ENCODE data around the gene UBE2J1. TPM values are rescaled to one million over a fixed set of nuclear protein-coding genes. Genes with fewer than 3 reads are reported as not detected.

UBE2J1 gene
- total and polyA plus RNA-seq, 9 of the 15 experiments (the other 6 are each of a cell fraction or from before 2014, with no cell fraction given) = 11.6 to 32.6 (median 22.0) TPM

DNA sequence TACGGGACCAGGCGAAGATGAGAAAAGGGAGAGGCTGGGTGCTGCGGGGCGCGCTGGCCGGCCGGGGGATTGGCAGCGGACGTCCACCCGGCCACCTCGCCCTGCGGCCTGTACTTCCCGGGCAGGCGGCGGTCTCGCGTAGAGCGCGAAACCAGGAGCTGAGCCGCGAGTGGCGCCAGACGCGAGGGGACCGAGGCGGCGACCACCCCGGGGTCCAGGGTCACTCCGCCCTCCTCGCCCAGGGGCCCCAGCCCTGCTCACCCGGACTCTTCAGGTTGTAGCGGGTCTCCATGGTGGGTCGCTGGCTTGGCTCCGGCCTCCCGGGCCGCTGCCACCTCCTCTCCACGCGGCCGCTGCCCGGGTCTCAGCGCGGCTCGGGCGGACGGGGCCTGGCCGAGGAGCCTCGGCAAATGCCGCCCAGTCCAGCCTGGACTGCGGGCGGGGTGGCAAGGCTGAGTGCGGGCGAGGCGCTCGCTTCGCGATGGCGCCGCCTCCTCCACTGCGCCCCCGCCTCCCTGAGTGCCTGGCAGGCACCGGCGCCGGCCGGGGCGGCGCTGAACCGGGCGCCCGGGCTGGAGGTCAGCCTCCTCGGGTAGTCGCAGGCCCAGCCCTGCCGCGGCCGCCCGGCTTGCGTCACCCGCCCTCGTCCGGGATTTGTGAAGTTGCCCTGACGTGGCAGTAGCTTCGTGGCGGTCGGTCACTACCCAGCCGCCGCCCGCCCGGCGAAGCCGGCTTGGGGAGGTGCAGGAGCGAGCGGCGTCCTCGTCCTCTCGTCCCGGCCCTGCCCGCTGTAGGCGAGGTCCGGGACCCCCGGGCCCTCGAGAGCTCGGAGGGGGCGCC lies at the start of gene UBE2J1 (continued):
- TF ChIP-seq, protein P1, sequence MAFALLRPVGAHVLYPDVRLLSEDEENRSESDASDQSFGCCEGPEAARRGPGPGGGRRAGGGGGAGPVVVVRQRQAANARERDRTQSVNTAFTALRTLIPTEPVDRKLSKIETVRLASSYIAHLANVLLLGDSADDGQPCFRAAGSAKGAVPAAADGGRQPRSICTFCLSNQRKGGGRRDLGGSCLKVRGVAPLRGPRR (CRISPR knock-in tag; IDR thresholded peaks at IDR 0.05) = no peak
- TF ChIP-seq ZNF41 (CRISPR knock-in tag; conservative IDR thresholded peaks at IDR 0.05) = no peak
- TF ChIP-seq ZNF146 (CRISPR knock-in tag; IDR thresholded peaks at IDR 0.05; ENCODE audit: unreplicated experiment) = no peak
- no peak for TF ChIP-seq HDAC6 (IDR thresholded peaks at IDR 0.05; ENCODE audit: low read depth, low read length)
- TF ChIP-seq, protein P2, sequence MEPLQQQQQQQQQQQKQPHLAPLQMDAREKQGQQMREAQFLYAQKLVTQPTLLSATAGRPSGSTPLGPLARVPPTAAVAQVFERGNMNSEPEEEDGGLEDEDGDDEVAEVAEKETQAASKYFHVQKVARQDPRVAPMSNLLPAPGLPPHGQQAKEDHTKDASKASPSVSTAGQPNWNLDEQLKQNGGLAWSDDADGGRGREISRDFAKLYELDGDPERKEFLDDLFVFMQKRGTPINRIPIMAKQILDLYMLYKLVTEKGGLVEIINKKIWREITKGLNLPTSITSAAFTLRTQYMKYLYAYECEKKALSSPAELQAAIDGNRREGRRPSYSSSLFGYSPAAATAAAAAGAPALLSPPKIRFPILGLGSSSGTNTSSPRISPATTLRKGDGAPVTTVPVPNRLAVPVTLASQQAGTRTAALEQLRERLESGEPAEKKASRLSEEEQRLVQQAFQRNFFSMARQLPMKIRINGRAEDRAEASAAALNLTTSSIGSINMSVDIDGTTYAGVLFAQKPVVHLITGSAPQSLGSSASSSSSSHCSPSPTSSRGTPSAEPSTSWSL (CRISPR knock-in tag; IDR thresholded peaks at IDR 0.05; ENCODE audit: borderline replicate concordance) = no peak
- no peak for TF ChIP-seq PTRF (tag; IDR thresholded peaks at IDR 0.05)
- TF ChIP-seq DMBX1 (CRISPR knock-in tag; IDR thresholded peaks at IDR 0.05; ENCODE audit: borderline replicate concordance) = no peak
- no peak for TF ChIP-seq LCOR (CRISPR knock-in tag; IDR thresholded peaks at IDR 0.05)
- TF ChIP-seq, protein P3, sequence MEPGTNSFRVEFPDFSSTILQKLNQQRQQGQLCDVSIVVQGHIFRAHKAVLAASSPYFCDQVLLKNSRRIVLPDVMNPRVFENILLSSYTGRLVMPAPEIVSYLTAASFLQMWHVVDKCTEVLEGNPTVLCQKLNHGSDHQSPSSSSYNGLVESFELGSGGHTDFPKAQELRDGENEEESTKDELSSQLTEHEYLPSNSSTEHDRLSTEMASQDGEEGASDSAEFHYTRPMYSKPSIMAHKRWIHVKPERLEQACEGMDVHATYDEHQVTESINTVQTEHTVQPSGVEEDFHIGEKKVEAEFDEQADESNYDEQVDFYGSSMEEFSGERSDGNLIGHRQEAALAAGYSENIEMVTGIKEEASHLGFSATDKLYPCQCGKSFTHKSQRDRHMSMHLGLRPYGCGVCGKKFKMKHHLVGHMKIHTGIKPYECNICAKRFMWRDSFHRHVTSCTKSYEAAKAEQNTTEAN (CRISPR knock-in tag; IDR thresholded peaks at IDR 0.05) = 0 out of 2 replicates have a peak, but pooled peaks have one; percentile 19
- TF ChIP-seq TCF3 (CRISPR knock-in tag; IDR thresholded peaks at IDR 0.05) = 0 out of 2 replicates have a peak, but pooled peaks have one; percentile 29
- TF ChIP-seq SPI1 (IDR thresholded peaks at IDR 0.05; ENCODE audit: borderline replicate concordance, low read depth, low read length) = no peak
- TF ChIP-seq GATA2 (CRISPR knock-in tag; IDR thresholded peaks at IDR 0.05) = 0 out of 2 replicates have a peak, but pooled peaks have one; percentile 17
- TF ChIP-seq JUN (IDR thresholded peaks at IDR 0.05; ENCODE audit: borderline replicate concordance, low read depth, low read length) = no peak
- 0 out of 2 replicates have a peak, but pooled peaks have one; percentile 34 for TF ChIP-seq JUN (CRISPR knock-in tag; IDR thresholded peaks at IDR 0.05; ENCODE audit: borderline replicate concordance)
- no peak for TF ChIP-seq ZNF239 (CRISPR knock-in tag; IDR thresholded peaks at IDR 0.05)
- no peak for TF ChIP-seq POU5F1 (IDR thresholded peaks at IDR 0.05; ENCODE audit: borderline replicate concordance, low read depth, low read length, partially characterized antibody)
- no peak for TF ChIP-seq PYGO2 (tag; IDR thresholded peaks at IDR 0.05)
- TF ChIP-seq ZNF12 (CRISPR knock-in tag; IDR thresholded peaks at IDR 0.05) = peak; percentile 67; the same call in 1 of the 2 replicates
- TF ChIP-seq ILF3 (IDR thresholded peaks at IDR 0.05; ENCODE audit: borderline replicate concordance) = no peak
- no peak for TF ChIP-seq HDAC8 (tag; IDR thresholded peaks at IDR 0.05)
- no peak for TF ChIP-seq MAFK (IDR thresholded peaks at IDR 0.05; ENCODE audit: low read length)
- no peak for TF ChIP-seq BMI1 (IDR thresholded peaks at IDR 0.05; ENCODE audit: low read length)
- TF ChIP-seq FOXJ3 (CRISPR knock-in tag; IDR thresholded peaks at IDR 0.05) = no peak
- no peak for TF ChIP-seq SMARCA5 (IDR thresholded peaks at IDR 0.05)
- TF ChIP-seq SMAD3 (CRISPR knock-in tag; conservative IDR thresholded peaks at IDR 0.05) = no peak; the same call in 1 of the 2 replicates
- TF ChIP-seq, protein P4, sequence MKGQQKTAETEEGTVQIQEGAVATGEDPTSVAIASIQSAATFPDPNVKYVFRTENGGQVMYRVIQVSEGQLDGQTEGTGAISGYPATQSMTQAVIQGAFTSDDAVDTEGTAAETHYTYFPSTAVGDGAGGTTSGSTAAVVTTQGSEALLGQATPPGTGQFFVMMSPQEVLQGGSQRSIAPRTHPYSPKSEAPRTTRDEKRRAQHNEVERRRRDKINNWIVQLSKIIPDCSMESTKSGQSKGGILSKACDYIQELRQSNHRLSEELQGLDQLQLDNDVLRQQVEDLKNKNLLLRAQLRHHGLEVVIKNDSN (CRISPR knock-in tag; IDR thresholded peaks at IDR 0.05) = no peak
